Gastroesophageal sphincter (tissue), 4 donors: Measurements from ENCODE around the gene MAK. TPM values are rescaled to one million over a fixed set of nuclear protein-coding genes. Genes with fewer than 3 reads are reported as not detected.

ENCODE experiments used
- ATAC-seq: fragments of 150-250 bp; one replicate; pipeline ENCODE4 v1.9.1; 2016; ENCODE audit warnings: mild to moderate bottlenecking, moderate library complexity
- H3K27ac ChIP-seq, 4 donors: fragments of 200-600 bp; sonication (generic) in 3 of 4; 1 replicate in 3 of 4; 2 replicates in 1 of 4; pipeline ENCODE4 v1.5.1; 2016 to 2019
- H3K27me3 ChIP-seq: fragments of 200-600 bp; sonication (generic); one replicate; pipeline ENCODE4 v1.5.1; 2019
- H3K36me3 ChIP-seq, 2 donors: fragments of 200-600 bp; sonication (generic); one replicate each; pipeline ENCODE4 v1.5.1; 2019; ENCODE audit warnings: control low read depth in 1 of 2
- H3K4me1 ChIP-seq, 3 donors: fragments of 200-600 bp; sonication (generic); 1 replicate in 2 of 3; 2 replicates in 1 of 3; pipeline ENCODE4 v1.5.1; 2016 to 2019; ENCODE audit warnings: control low read depth in 2 of 3
- H3K4me3 ChIP-seq, 2 donors: fragments of 200-600 bp; sonication (generic); one replicate each; pipeline ENCODE4 v1.5.1; 2019; ENCODE audit warnings: mild to moderate bottlenecking in 1 of 2, moderate library complexity in 1 of 2
- H3K9me3 ChIP-seq, 3 donors: fragments of 200-600 bp; sonication (generic); one replicate each; pipeline ENCODE4 v1.5.1; 2017 to 2019; ENCODE audit warnings: control low read depth in 2 of 3
- EP300 ChIP-seq: sonication (generic); formaldehyde crosslinking; IDR thresholded peaks from one replicate; pipeline ENCODE4 v1.6.1; 2017; ENCODE audit warnings: antibody characterized with exemption, mild to moderate bottlenecking
- POLR2A ChIP-seq, 2 donors: fragments of 450-650 bp; IDR thresholded peaks; one replicate each; pipeline ENCODE4 v1.6.1; 2017; ENCODE audit warnings: antibody characterized with exemption in 2 of 2, mild to moderate bottlenecking in 2 of 2, moderate library complexity in 1 of 2
- POLR2AphosphoS5 ChIP-seq: sonication (generic); formaldehyde crosslinking; IDR thresholded peaks from one replicate; pipeline ENCODE4 v1.6.1; 2017; ENCODE audit warnings: antibody characterized with exemption
- WGBS, 2 donors: methylation state at CpG; one replicate each; pipeline ENCODE4 v1.1.5; 2018; ENCODE audit warnings: low coverage in 1 of 2; 5-methylcytosine and 5-hydroxymethylcytosine counted together
- small RNA-seq, 4 donors: library from RNA; depleted of rRNA; stranded (forward); fragments of <200 nt; gene quantifications; one replicate each; pipeline ENCODE3, GENCODE V24; 2016
- total RNA-seq, 4 donors: library from RNA; depleted of rRNA; stranded (reverse); fragments of >200 nt; gene quantifications; one replicate each; pipeline ENCODE4 v1.1.0, GENCODE V29; 2016
- TF ChIP-seq, protein P1 (sequence below), 4 experiments: fragments of 200-600 bp in 2 of 4; fragments of 450-650 bp in 2 of 4; sonication (generic) in 1 of 4; IDR thresholded peaks; one replicate each; pipeline ENCODE4 v1.5.1; 2017 to 2019; ENCODE audit warnings: antibody characterized with exemption in 4 of 4, mild to moderate bottlenecking in 2 of 4, moderate library complexity in 2 of 4

The MAK gene
- total RNA-seq, 4 donors from 2014 or later = 0.07 to 0.67 TPM; not detected in 2

DNA sequence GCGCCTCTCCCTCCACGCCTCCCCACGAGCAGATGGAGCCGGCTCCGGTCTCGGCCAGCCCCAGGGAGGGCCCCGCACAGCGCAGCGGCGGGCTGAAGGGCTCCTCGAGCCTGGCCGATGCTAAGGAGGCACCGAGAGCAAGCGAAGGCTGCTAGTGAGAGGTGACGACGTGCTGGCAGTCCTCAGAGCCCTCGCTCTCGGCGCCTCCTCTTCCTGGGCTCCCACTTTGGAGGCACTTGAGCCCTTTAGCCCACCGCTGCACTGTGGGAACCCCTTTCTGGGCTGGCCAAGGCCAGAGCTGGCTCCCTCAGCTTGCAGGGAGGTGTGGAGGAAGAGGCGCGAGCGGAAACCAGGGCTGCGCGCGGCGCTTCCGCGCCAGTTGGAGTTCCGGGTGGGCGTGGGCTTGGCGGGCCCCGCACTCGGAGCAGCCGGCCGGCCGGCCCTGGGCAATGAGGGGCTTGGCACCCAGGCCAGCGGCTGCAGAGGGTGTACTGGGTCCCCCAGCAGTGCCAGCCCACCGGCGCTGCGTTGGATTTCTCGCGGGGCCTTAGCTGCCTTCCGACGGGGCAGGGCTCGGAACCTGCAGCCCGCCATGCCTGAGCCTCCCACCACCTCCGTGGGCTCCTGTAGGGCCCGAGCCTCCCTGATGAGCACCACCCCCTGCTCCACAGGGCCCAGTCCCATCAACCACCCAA lies 117.9 kb downstream of the MAK start:
- ATAC-seq = no peak
- peak overlapping the region; percentile 10 to 91 (median 81) for H3K27ac ChIP-seq
- H3K4me1 ChIP-seq = peaks cover 0 to 44% (median 15%) of the 10 kb centered on the region in 3 donors
- TF ChIP-seq POLR2AphosphoS5 (no peak), EP300 (no peak), POLR2A (IDR thresholded peaks at IDR 0.05) (peak; percentile 19 to 47)
- TF ChIP-seq, protein P1, sequence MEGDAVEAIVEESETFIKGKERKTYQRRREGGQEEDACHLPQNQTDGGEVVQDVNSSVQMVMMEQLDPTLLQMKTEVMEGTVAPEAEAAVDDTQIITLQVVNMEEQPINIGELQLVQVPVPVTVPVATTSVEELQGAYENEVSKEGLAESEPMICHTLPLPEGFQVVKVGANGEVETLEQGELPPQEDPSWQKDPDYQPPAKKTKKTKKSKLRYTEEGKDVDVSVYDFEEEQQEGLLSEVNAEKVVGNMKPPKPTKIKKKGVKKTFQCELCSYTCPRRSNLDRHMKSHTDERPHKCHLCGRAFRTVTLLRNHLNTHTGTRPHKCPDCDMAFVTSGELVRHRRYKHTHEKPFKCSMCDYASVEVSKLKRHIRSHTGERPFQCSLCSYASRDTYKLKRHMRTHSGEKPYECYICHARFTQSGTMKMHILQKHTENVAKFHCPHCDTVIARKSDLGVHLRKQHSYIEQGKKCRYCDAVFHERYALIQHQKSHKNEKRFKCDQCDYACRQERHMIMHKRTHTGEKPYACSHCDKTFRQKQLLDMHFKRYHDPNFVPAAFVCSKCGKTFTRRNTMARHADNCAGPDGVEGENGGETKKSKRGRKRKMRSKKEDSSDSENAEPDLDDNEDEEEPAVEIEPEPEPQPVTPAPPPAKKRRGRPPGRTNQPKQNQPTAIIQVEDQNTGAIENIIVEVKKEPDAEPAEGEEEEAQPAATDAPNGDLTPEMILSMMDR (IDR thresholded peaks at IDR 0.05) = no peak
- H3K27me3 ChIP-seq = no peaks in the 10 kb centered on the region
- H3K36me3 ChIP-seq = peaks cover 0 to 11% of the 10 kb centered on the region in 2 donors
- no CpG with 5 or more reads among the region's 49 CpGs for WGBS, 2 donors
- H3K9me3 ChIP-seq = no peaks in the 10 kb centered on the region
- H3K4me3 ChIP-seq = peak overlapping the region; percentile 38 to 65

GRCh38 chr6:10719964-10720264 lies 118.4 kb downstream of the MAK start:
- H3K4me3 ChIP-seq = peak overlapping the region; percentile 38 to 65
- no peak for ATAC-seq
- H3K27ac ChIP-seq = peak overlapping the region; percentile 10 to 91 (median 81)
- WGBS, 2 donors = no CpG with 5 or more reads among the region's 21 CpGs
- H3K36me3 ChIP-seq = peaks cover 0 to 6% of the 10 kb centered on the region in 2 donors
- no peaks in the 10 kb centered on the region for H3K27me3 ChIP-seq
- H3K4me1 ChIP-seq = peaks cover 0 to 39% (median 15%) of the 10 kb centered on the region in 3 donors
- TF ChIP-seq POLR2A (IDR thresholded peaks at IDR 0.05) (no peak), POLR2AphosphoS5 (no peak), EP300 (no peak)
- TF ChIP-seq, protein P1 (IDR thresholded peaks at IDR 0.05) = no peak
- H3K9me3 ChIP-seq = no peaks in the 10 kb centered on the region

- H3K27ac ChIP-seq = peak overlapping the region in 3 of 4 donors; percentile 80 to 91 (median 82)
- WGBS, 2 donors = 74 to 77% methylated on average over 4 to 5 of the region's 8 CpGs
- TF ChIP-seq, protein P1 (IDR thresholded peaks at IDR 0.05) = no peak
- TF ChIP-seq POLR2AphosphoS5 (no peak), POLR2A (IDR thresholded peaks at IDR 0.05) (no peak), EP300 (no peak)
These were observed 118.9 kb downstream of the MAK start for GRCh38 chr6:10719296-10719963.

GRCh38 chr6:10713962-10714361 lies 124.4 kb downstream of the MAK start:
- WGBS, 2 donors = 71 to 96% methylated on average over 1 to 6 of the region's 8 CpGs
- peaks cover 0 to 15% of the 10 kb centered on the region in 2 donors for H3K36me3 ChIP-seq
- ATAC-seq = no peak
- no peak overlapping the region for H3K4me3 ChIP-seq
- no peak overlapping the region for H3K27ac ChIP-seq
- H3K9me3 ChIP-seq = no peaks in the 10 kb centered on the region
- TF ChIP-seq, protein P1 (IDR thresholded peaks at IDR 0.05) = no peak
- TF ChIP-seq POLR2A (IDR thresholded peaks at IDR 0.05) (no peak), EP300 (no peak)
- H3K27me3 ChIP-seq = no peaks in the 10 kb centered on the region
- no peaks in the 10 kb centered on the region for H3K4me1 ChIP-seq

More at GRCh38 chr6:10719296-10719963, 118.9 kb downstream of the MAK start:
- H3K9me3 ChIP-seq = no peaks in the 10 kb centered on the region
- H3K27me3 ChIP-seq = no peaks in the 10 kb centered on the region
- H3K36me3 ChIP-seq = peaks cover 0 to under 1% of the 10 kb centered on the region in 2 donors
- H3K4me3 ChIP-seq = peak overlapping the region; percentile 38 to 65
- peaks cover 0 to 34% (median 12%) of the 10 kb centered on the region in 3 donors for H3K4me1 ChIP-seq
- ATAC-seq = no peak

Small RNA genes within 50 kb of the gene (small RNA-seq; reads per million reads assigned to genes)
- gene RNA5SP203 = 0 reads per million in 4 donors

Other genes starting within 250 kb of the MAK start
- 1 to 10 TPM in 1 of 4 donors, not detected in 3; 2.5 TPM for gene C6orf52, start 143.9 kb downstream of the MAK start, total RNA-seq
- gene PAK1IP1, start 143.6 kb downstream of the MAK start, total RNA-seq = 10 to 100 TPM in 3 of 4 donors, 1 to 10 TPM in 1; 9.4 to 14.6 (median 12.5) TPM
- gene TMEM14C, start 115.5 kb downstream of the MAK start, total RNA-seq = 100 to 1,000 TPM in 3 of 4 donors, 10 to 100 TPM in 1; 97.4 to 209 (median 150) TPM
- 10 to 100 TPM; 29.7 to 65.2 (median 60.5) TPM for gene TMEM14B, start 90.7 kb downstream of the MAK start, total RNA-seq
- gene GCM2, start 43.5 kb upstream of the MAK start, total RNA-seq = not detected
- gene SYCP2L, start 48.5 kb upstream of the MAK start, total RNA-seq = 1 to 10 TPM in 2 of 4 donors, under 1 TPM in 2; 0.40 to 5.7 (median 1.6) TPM
- under 1 TPM in 3 of 4 donors, not detected in 1; 0.40 to 0.87 (median 0.62) TPM for gene ELOVL2, start 205.8 kb upstream of the MAK start, total RNA-seq